Lower lobe of right lung (tissue), 2 donors: ENCODE measurements around the gene NDUFS3. TPM values are rescaled to one million over a fixed set of nuclear protein-coding genes. Genes with fewer than 3 reads are reported as not detected.

Experiments used
- ATAC-seq, 2 donors: fragments of 200-7000 bp; cut with Tn5 transposase; one replicate each; pipeline ENCODE4 v1.9.1; 2020 to 2022; ENCODE audit warnings: mild to moderate bottlenecking in 2 of 2, moderate library complexity in 2 of 2
- DNase-seq: peaks from one replicate; pipeline ENCODE4 v3.0.0-alpha.2; 2020
- H3K27ac ChIP-seq: fragments of 200-600 bp; one replicate; pipeline ENCODE4 v1.8.0; 2022
- H3K27me3 ChIP-seq: fragments of 200-600 bp; one replicate; pipeline ENCODE4 v1.8.0; 2022; ENCODE audit warnings: low read depth
- H3K36me3 ChIP-seq: fragments of 200-600 bp; one replicate; pipeline ENCODE4 v1.8.0; 2022; ENCODE audit warnings: mild to moderate bottlenecking
- H3K4me1 ChIP-seq: fragments of 200-600 bp; one replicate; pipeline ENCODE4 v1.8.0; 2022
- H3K4me3 ChIP-seq: fragments of 200-600 bp; one replicate; pipeline ENCODE4 v1.8.0; 2022; ENCODE audit warnings: mild to moderate bottlenecking
- H3K9me3 ChIP-seq: fragments of 200-600 bp; one replicate; pipeline ENCODE4 v1.8.0; 2022
- CTCF ChIP-seq: fragments of 200-600 bp; IDR thresholded peaks from one replicate; pipeline ENCODE4 v1.8.0; 2022; ENCODE audit warnings: antibody characterized with exemption, mild to moderate bottlenecking
- intact Hi-C: fragments of 100-400 bp; cut with DNase I; formaldehyde crosslinking; loops from one replicate; pipeline ENCODE4 v1.11.0; 2022
- total RNA-seq: library from RNA; stranded (reverse); fragmentation: NEBNext Ultra II Directional; extraction: Animal tissue kit (Norgen Biotek cat#: 25700); gene quantifications from one replicate; pipeline ENCODE4 v1.2.1, GENCODE V29; 2021
- donor health status: DM: no; HTN: yes; CAD: no; lungs with severe emphysema.

The NDUFS3 gene
- total RNA-seq, 1 donor from 2014 or later = 79.0 TPM

GRCh38 chr11:47577460-47578041 is 1.3 kb upstream of the NDUFS3 start:
- peak; percentile 20 for DNase-seq
- Histone ChIP-seq H3K9me3 (no peaks in the 10 kb centered on the region), H3K27ac (no peak overlapping the region), H3K4me3 (peak overlapping the region; percentile 86), H3K4me1 (peaks cover 34% of the 10 kb centered on the region), H3K36me3 (peaks cover 74% of the 10 kb centered on the region), H3K27me3 (no peaks in the 10 kb centered on the region)
- ATAC-seq = no peak
- intact Hi-C loops = no loop called here
- TF ChIP-seq CTCF = no peak

- Histone ChIP-seq H3K27me3 (no peaks in the 10 kb centered on the region), H3K9me3 (no peaks in the 10 kb centered on the region), H3K36me3 (peaks cover 50% of the 10 kb centered on the region), H3K4me1 (peaks cover 14% of the 10 kb centered on the region), H3K27ac (no peak overlapping the region), H3K4me3 (no peak overlapping the region)
- no peak for DNase-seq
- no peak for ATAC-seq
- no peak for TF ChIP-seq CTCF
- intact Hi-C loops = no loop called here
These were observed 5.0 kb downstream of the NDUFS3 start for GRCh38 chr11:47583844-47584243.

- no peaks in the 10 kb centered on the region for H3K9me3 ChIP-seq
- peaks cover 40% of the 10 kb centered on the region for H3K36me3 ChIP-seq
- no peak for DNase-seq
- H3K4me1 ChIP-seq = no peaks in the 10 kb centered on the region
- no peak within 1 kb of the TSS for H3K4me3 ChIP-seq
- intact Hi-C loops = no loop called here
- H3K27ac ChIP-seq = peak within 1 kb of the TSS; percentile 49
- H3K27me3 ChIP-seq = peaks cover 17% of the 10 kb centered on the region
- TF ChIP-seq CTCF = no peak
- no peak for ATAC-seq
These were observed 7.4 kb downstream of the NDUFS3 start, which contains the start of gene FAM180B for GRCh38 chr11:47586098-47586855. FAM180B (plus strand) TSS chr11:47586678; CDS start chr11:47586769, 91 bp downstream.

- Histone ChIP-seq H3K4me1 (no peaks in the 10 kb centered on the region), H3K36me3 (peaks cover 31% of the 10 kb centered on the region), H3K4me3 (no peak overlapping the region), H3K27me3 (peaks cover 19% of the 10 kb centered on the region), H3K27ac (peak overlapping the region; percentile 49), H3K9me3 (no peaks in the 10 kb centered on the region)
- intact Hi-C loops = no loop called here
- TF ChIP-seq CTCF = no peak
- ATAC-seq (no peak), DNase-seq (no peak)
These were observed 8.3 kb downstream of the NDUFS3 start for GRCh38 chr11:47587039-47587716.

- TF ChIP-seq CTCF = no peak
- Histone ChIP-seq H3K27ac (peak overlapping the region; percentile 49), H3K27me3 (peaks cover 24% of the 10 kb centered on the region), H3K4me3 (peak overlapping the region; percentile 11), H3K36me3 (peaks cover 24% of the 10 kb centered on the region), H3K4me1 (no peaks in the 10 kb centered on the region), H3K9me3 (no peaks in the 10 kb centered on the region)
- ATAC-seq (peak; percentile 74 to 86), DNase-seq (peak; percentile 87)
- intact Hi-C loops = no loop called here
These were observed 9.0 kb downstream of the NDUFS3 start for GRCh38 chr11:47587723-47588326.
